Fibroblast of the aortic adventitia (primary cell): ENCODE measurements around the gene HSD17B1. TPM values are rescaled to one million over a fixed set of nuclear protein-coding genes. Genes with fewer than 3 reads are reported as not detected.

Experiments
- DNase-seq: peaks from one replicate; pipeline ENCODE4 v3.0.0-alpha.2; 2010; ENCODE audit warnings: low read depth
- H3K4me3 ChIP-seq: 2 replicates; pipeline ENCODE4 v1.5.1; 2011; ENCODE audit warnings: low read depth, mild to moderate bottlenecking, control low read depth, low read length, moderate library complexity
- total RNA-seq: library from RNA; depleted of rRNA; stranded (reverse); fragments of >200 nt; gene quantifications from 2 replicates; pipeline ENCODE4 v1.2.3, GENCODE V29; 2012; ENCODE audit warnings: low replicate concordance
- TF ChIP-seq, protein P1 (sequence below): IDR thresholded peaks from 2 replicates; pipeline ENCODE4 v1.5.1; 2011; ENCODE audit warnings: mild to moderate bottlenecking, low read length, control low read depth, inconsistent platforms; ENCODE audit not compliant: insufficient read depth

Gene HSD17B1
- total RNA-seq, 1 donor = 0.99 TPM

DNA sequence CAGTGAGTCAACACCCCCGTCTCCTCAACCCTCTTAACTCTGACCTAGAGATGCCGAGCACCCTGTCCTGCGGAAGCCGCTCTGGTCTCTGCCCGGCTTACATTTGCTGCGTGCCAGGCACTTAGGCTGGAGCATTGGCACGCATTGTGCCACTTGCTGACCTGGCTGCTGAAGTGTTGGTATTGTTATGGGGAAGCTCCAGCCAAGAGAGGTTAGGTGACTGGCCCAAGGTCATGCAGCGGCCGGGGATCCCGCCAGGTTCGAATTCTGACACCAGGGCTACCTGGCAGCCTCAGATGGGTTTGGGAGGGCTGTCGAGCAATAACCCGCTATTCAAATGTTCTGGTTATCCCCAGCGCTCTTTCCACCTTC is 5.0 kb upstream of the HSD17B1 start:
- TF ChIP-seq, protein P1, sequence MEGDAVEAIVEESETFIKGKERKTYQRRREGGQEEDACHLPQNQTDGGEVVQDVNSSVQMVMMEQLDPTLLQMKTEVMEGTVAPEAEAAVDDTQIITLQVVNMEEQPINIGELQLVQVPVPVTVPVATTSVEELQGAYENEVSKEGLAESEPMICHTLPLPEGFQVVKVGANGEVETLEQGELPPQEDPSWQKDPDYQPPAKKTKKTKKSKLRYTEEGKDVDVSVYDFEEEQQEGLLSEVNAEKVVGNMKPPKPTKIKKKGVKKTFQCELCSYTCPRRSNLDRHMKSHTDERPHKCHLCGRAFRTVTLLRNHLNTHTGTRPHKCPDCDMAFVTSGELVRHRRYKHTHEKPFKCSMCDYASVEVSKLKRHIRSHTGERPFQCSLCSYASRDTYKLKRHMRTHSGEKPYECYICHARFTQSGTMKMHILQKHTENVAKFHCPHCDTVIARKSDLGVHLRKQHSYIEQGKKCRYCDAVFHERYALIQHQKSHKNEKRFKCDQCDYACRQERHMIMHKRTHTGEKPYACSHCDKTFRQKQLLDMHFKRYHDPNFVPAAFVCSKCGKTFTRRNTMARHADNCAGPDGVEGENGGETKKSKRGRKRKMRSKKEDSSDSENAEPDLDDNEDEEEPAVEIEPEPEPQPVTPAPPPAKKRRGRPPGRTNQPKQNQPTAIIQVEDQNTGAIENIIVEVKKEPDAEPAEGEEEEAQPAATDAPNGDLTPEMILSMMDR = no peak
- no peak for DNase-seq
- no peak overlapping the region for H3K4me3 ChIP-seq

DNA sequence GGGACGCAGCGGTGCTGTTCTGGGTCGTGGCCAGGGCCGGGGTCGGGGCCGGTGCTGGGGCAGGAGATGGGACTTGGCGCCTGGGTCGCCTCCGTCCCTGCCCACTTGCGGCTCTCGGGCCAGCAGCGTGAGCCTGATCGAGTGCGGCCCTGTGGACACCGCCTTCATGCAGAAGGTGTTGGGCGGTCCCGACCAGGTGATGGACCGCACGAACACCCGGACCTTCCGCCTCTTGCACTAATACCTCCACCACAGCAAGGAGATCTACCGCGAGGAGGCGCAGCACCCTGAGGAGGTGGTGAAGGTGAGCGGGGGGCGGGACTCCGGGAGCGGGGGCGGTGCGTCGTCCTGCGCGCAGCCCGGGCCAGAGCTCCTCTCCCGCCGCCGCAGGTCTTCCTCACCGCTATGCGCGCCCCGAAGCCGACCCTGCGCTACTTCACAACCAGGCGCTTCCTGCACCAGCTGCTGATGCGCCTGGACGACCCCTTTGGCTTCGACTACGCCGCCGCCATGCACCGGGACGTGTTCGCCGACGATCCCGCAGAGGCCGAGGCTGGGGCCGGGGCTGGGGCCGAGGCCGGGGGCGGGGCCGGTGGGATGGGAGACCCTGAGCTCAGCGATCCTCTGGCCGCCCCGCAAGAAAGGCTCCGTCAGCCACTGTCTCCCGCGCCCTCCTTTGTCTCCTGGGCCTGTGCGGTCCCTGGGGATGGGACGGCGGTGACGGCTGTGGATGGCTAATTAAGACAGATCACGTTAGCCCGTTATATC is 4.5 kb upstream of the HSD17B1 start:
- no peak for DNase-seq
- H3K4me3 ChIP-seq = no peak overlapping the region
- TF ChIP-seq, protein P1 = no peak

DNA sequence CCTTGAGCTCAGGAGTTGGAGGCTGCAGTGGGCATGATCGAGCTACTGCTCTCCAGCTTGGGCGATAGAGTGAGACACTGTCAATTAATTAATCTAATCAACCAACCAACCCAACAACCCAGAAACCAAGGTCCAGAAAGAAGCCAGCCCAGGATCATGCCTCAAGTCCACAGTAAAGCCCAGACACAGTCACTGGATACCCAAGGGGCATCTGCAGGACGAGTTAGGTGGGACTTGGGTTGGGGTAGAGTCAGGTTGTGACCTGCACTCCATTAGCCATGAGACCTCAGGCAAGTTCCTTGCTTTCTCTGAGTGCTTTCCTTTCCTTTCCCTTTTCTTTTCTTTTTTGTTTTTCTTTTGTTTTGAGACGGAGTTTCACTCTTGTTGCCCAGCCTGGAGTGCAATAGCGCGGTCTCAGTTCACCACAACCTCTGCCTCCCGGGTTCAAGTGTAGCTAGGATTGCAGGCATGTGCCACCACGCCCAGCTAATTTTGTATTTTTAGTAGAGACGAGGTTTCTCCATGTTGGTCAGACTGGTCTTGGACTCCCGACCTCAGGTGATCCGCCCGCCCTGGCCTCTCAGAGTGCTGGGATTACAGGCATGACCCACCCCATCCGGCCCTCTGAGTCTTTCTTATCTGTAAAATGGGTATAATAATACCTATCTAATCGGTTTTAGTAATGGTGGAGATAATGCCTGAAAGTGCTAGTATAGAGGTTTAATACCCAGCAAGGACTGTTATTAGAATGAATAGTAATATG is 3.5 kb upstream of the HSD17B1 start:
- TF ChIP-seq, protein P1 = no peak
- no peak for DNase-seq
- H3K4me3 ChIP-seq = no peak overlapping the region

DNA sequence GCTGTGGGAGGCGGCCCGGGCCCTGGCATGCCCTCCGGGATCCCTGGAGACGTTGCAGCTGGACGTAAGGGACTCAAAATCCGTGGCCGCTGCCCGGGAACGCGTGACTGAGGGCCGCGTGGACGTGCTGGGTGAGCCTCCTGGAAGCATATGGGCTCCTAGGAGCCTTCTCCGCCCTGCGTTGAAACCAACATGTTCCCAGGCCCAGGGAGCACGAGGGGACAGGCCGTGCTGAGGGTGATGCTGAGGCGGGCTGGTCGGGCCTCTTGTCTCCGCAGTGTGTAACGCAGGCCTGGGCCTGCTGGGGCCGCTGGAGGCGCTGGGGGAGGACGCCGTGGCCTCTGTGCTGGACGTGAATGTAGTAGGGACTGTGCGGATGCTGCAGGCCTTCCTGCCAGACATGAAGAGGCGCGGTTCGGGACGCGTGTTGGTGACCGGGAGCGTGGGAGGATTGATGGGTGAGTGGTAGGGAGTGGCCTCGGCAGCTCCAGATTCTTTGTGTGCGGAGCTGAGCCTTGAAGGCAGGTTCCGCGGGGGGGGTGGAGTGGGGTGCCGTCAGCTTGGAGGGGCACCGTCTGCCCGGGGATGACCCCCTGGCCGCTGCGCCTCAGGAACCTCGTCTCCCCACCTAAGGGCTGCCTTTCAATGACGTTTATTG is 567 bp downstream of the HSD17B1 start:
- TF ChIP-seq, protein P1 = no peak
- DNase-seq = no peak
- H3K4me3 ChIP-seq = no peak overlapping the region

DNA sequence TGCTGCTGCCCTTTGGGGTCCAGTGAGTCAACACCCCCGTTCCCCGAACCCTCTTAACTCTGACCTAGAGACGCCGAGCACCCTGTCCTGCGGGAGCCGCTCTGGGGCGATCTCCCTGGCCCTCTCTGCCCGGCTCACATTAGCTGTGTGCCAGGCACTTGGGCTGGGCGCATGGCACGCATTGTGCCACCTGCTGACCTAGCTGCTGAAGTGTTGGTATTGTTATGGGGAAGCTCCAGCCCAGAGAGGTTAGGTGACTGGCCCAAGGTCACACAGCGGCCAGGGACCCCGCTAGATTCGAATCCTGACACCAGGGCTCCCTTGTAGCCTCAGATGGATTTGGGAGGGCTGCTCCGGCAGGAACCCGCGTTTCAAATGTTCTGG is 1.1 kb downstream of the HSD17B1 start:
- TF ChIP-seq, protein P1 = no peak
- H3K4me3 ChIP-seq = peak overlapping the region; percentile 89
- no peak for DNase-seq

DNA sequence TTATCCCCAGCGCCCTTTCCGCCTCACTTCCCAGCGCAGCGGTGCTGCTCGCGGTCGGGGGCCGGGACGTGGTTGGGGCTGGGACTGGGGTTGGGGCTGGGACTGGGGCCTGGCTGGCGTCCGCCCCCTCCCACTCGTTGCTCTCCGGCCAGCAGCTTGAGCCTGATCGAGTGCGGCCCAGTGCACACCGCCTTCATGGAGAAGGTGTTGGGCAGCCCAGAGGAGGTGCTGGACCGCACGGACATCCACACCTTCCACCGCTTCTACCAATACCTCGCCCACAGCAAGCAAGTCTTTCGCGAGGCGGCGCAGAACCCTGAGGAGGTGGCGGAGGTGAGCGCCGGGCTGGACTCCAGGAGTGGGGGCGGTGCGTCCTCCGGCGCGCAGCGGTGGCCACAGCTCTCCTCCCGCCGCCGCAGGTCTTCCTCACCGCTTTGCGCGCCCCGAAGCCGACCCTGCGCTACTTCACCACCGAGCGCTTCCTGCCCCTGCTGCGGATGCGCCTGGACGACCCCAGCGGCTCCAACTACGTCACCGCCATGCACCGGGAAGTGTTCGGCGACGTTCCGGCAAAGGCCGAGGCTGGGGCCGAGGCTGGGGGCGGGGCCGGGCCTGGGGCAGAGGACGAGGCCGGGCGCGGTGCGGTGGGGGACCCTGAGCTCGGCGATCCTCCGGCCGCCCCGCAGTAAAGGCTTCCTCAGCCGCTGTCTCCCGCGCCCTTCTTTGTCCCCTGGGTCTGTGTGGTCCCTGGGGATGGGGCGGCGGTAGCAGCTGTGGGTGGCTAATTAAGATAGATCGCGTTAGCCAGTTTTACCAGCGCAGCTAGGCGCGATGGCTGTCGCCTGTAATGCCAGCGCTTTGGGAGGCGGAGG is 1.8 kb downstream of the HSD17B1 start:
- peak; percentile 68 for DNase-seq
- TF ChIP-seq, protein P1 = no peak
- H3K4me3 ChIP-seq = peak overlapping the region; percentile 89
